KOPT-K1 (cell line): ENCODE results near the gene ZNF223.

Experiments used
- H3K27ac ChIP-seq: fragments of 200-600 bp; sonication (generic); 2 replicates; pipeline ENCODE4 v1.5.1; 2016; ENCODE audit warnings: antibody characterized with exemption, mild to moderate bottlenecking, low read depth, low read length; ENCODE audit not compliant: poor library complexity, severe bottlenecking
- H3K36me3 ChIP-seq: fragments of 200-600 bp; sonication (generic); 2 replicates; pipeline ENCODE4 v1.5.1; 2017; ENCODE audit warnings: antibody characterized with exemption, mild to moderate bottlenecking, low read length, moderate library complexity; ENCODE audit not compliant: insufficient read depth
- H3K9me3 ChIP-seq: fragments of 200-600 bp; sonication (generic); 2 replicates; pipeline ENCODE4 v1.5.1; 2017; ENCODE audit warnings: antibody characterized with exemption, low read length, mild to moderate bottlenecking; ENCODE audit not compliant: insufficient read depth, poor library complexity, severe bottlenecking

The ZNF223 gene

GRCh38 chr19:44051650-44052402 is at the start of gene ZNF223:
Gene ZNF223, plus strand, starts transcription at chr19:44052036. Its CDS starts 3,141 bp downstream, at chr19:44055177.
- Histone ChIP-seq H3K9me3 (peaks cover 30% of the 10 kb centered on the region), H3K27ac (no peak within 1 kb of the TSS), H3K36me3 (no peaks in the 10 kb centered on the region)

- H3K27ac ChIP-seq: peak overlapping the region; percentile 67
- H3K36me3 ChIP-seq: peaks cover 14% of the 10 kb centered on the region
- peaks cover 7% of the 10 kb centered on the region for H3K9me3 ChIP-seq
Observed at GRCh38 chr19:44002212-44002565, 49.6 kb upstream of the ZNF223 start.

GRCh38 chr19:44002566-44003460 is 49.0 kb upstream of the ZNF223 start, which contains the start of gene ZNF230:
Gene ZNF230, plus strand, starts transcription at chr19:44002957. Its CDS starts 4,122 bp downstream, at chr19:44007079.
- Histone ChIP-seq H3K27ac (peak within 1 kb of the TSS; percentile 67), H3K36me3 (peaks cover 16% of the 10 kb centered on the region), H3K9me3 (peaks cover 14% of the 10 kb centered on the region)

GRCh38 chr19:44003461-44004009 is 48.3 kb upstream of the ZNF223 start:
- peaks cover 23% of the 10 kb centered on the region for H3K36me3 ChIP-seq
- peak overlapping the region; percentile 67 for H3K27ac ChIP-seq
- peaks cover 21% of the 10 kb centered on the region for H3K9me3 ChIP-seq

- peaks cover 45% of the 10 kb centered on the region for H3K9me3 ChIP-seq
- peaks cover 48% of the 10 kb centered on the region for H3K36me3 ChIP-seq
- H3K27ac ChIP-seq: no peak overlapping the region
Observed at GRCh38 chr19:44005973-44006372, 45.9 kb upstream of the ZNF223 start.

GRCh38 chr19:44007473-44007872 is 44.4 kb upstream of the ZNF223 start:
- no peak overlapping the region for H3K27ac ChIP-seq
- H3K9me3 ChIP-seq: peaks cover 60% of the 10 kb centered on the region
- peaks cover 63% of the 10 kb centered on the region for H3K36me3 ChIP-seq

- Histone ChIP-seq H3K36me3 (peaks cover 67% of the 10 kb centered on the region), H3K9me3 (peaks cover 80% of the 10 kb centered on the region), H3K27ac (no peak overlapping the region)
Observed at GRCh38 chr19:44010468-44010867, 41.4 kb upstream of the ZNF223 start.

- peaks cover 8% of the 10 kb centered on the region for H3K9me3 ChIP-seq
- H3K36me3 ChIP-seq: no peaks in the 10 kb centered on the region
- no peak overlapping the region for H3K27ac ChIP-seq
Observed at GRCh38 chr19:44019498-44019897, 32.3 kb upstream of the ZNF223 start.

- Histone ChIP-seq H3K27ac (no peak overlapping the region), H3K9me3 (peaks cover 4% of the 10 kb centered on the region), H3K36me3 (no peaks in the 10 kb centered on the region)
Observed at GRCh38 chr19:44021221-44021620, 30.6 kb upstream of the ZNF223 start.

- H3K36me3 ChIP-seq: peaks cover 33% of the 10 kb centered on the region
- peak overlapping the region; percentile 60 for H3K27ac ChIP-seq
- H3K9me3 ChIP-seq: peaks cover 23% of the 10 kb centered on the region
Observed at GRCh38 chr19:44024900-44025216, 27.0 kb upstream of the ZNF223 start.

GRCh38 chr19:44025217-44025936 is 26.5 kb upstream of the ZNF223 start, which contains the start of gene ZNF222:
Gene ZNF222, plus strand, starts transcription at chr19:44025379. Its CDS starts 58 bp downstream, at chr19:44025437.
- Histone ChIP-seq H3K27ac (peak within 1 kb of the TSS; percentile 60), H3K9me3 (peaks cover 28% of the 10 kb centered on the region), H3K36me3 (peaks cover 38% of the 10 kb centered on the region)

GRCh38 chr19:44026622-44027021 is 25.2 kb upstream of the ZNF223 start:
- Histone ChIP-seq H3K36me3 (peaks cover 50% of the 10 kb centered on the region), H3K27ac (no peak overlapping the region), H3K9me3 (peaks cover 40% of the 10 kb centered on the region)

GRCh38 chr19:44032001-44032610 is 19.7 kb upstream of the ZNF223 start:
- Histone ChIP-seq H3K9me3 (peaks cover 82% of the 10 kb centered on the region), H3K36me3 (peaks cover 57% of the 10 kb centered on the region), H3K27ac (no peak overlapping the region)

GRCh38 chr19:44042147-44042546 is 9.7 kb upstream of the ZNF223 start:
- Histone ChIP-seq H3K27ac (no peak overlapping the region), H3K36me3 (no peaks in the 10 kb centered on the region), H3K9me3 (peaks cover 5% of the 10 kb centered on the region)
